ENCODE results near the gene DNAH10.

DNAH10 gene

DNA sequence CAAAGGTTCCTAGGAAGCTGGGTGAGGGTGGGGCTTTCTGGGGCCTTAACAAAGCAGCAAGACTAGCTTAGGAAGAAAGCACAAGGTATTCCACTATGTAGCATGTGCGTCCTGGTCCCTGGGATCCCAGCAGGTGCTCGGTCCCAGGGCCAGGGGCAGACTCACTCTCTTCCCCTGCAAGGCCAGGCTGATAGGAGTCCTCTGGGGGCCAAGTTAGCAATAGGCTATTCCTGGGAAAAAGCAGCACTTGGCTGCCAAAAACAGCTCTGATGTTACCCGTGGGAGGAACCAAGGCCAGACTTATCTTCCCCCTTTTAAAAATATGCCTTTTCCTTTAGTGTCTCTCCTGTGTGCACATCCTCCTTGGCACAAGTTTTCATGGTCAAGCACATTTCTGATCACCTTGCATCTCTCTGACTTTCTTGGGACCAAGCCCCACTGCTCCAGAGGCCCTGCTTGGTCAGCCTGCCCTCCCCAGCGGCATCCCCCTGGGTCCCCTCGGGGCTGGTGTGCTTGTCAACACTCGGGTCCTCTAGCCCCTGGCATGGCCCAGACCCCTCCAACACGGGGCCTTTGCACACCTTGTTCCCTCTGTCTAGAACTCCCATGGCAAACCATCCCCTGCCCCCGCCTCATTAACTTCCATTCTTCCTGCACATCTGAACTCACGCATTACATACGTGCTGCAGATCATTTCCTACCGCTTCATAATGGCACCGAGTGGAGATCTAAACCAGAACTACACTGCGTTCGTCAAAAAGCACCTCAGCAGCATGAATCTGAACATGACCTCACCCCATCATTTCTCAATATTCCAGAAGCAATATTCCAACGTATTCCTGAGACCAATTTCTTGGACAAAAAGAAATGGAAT lies 188.6 kb downstream of the DNAH10 start:
- no peaks in the 10 kb centered on the region for H3K36me3 ChIP-seq (ENCODE audit: insufficient read depth, insufficient read length, low read length)
- no peaks in the 10 kb centered on the region for H3K4me1 ChIP-seq (ENCODE audit: insufficient read depth, insufficient read length)
- H3K9me3 ChIP-seq (ENCODE audit: insufficient read depth, low read length), result no peaks in the 10 kb centered on the region
- H3K9ac ChIP-seq (ENCODE audit: insufficient read length, low read depth), result no peak overlapping the region
- no peak overlapping the region for H3K4me3 ChIP-seq (ENCODE audit: insufficient read length, low read depth)
- peaks cover 30% of the 10 kb centered on the region for H3K27me3 ChIP-seq (ENCODE audit: insufficient read depth, insufficient read length)
- DNase-seq (ENCODE audit: low read depth, low spot score), result no peak
- TF ChIP-seq SUZ12 (IDR thresholded peaks at IDR 0.05; ENCODE audit: extremely low read depth, insufficient read depth, insufficient read length), result no peak
- no peak for TF ChIP-seq ZNF274 (IDR thresholded peaks at IDR 0.05; ENCODE audit: low read depth, low read length)
- TF ChIP-seq YY1 (IDR thresholded peaks at IDR 0.05; ENCODE audit: insufficient read depth, insufficient read length), result no peak

DNA sequence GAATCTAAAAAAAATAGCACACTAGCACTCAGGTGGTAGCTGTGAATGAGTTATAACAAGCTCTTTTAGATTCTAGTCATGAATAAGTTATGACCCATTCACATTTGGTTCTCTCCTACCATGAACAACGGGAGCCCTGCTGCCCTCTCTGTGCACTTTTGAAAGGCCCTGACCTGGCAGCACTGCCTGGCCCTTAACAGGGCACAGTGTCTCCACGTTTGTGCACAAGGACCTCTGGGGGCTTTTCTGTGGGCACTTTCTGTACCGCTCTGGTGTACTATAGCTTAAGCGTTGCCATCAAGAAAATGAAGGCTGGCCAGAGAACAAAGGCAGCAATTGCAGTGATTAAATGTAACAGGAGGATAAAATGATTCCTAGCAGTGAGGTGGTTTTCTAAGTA lies 189.4 kb downstream of the DNAH10 start:
- no peaks in the 10 kb centered on the region for H3K36me3 ChIP-seq (ENCODE audit: insufficient read depth, insufficient read length, low read length)
- no peak overlapping the region for H3K9ac ChIP-seq (ENCODE audit: insufficient read length, low read depth)
- TF ChIP-seq ZNF274 (IDR thresholded peaks at IDR 0.05; ENCODE audit: low read depth, low read length) (no peak), YY1 (IDR thresholded peaks at IDR 0.05; ENCODE audit: insufficient read depth, insufficient read length) (no peak), SUZ12 (IDR thresholded peaks at IDR 0.05; ENCODE audit: extremely low read depth, insufficient read depth, insufficient read length) (no peak)
- no peak for DNase-seq (ENCODE audit: low read depth, low spot score)
- H3K9me3 ChIP-seq (ENCODE audit: insufficient read depth, low read length), result no peaks in the 10 kb centered on the region
- H3K27me3 ChIP-seq (ENCODE audit: insufficient read depth, insufficient read length), result peaks cover 31% of the 10 kb centered on the region
- H3K4me3 ChIP-seq (ENCODE audit: insufficient read length, low read depth), result no peak overlapping the region
- H3K4me1 ChIP-seq (ENCODE audit: insufficient read depth, insufficient read length), result no peaks in the 10 kb centered on the region

DNA sequence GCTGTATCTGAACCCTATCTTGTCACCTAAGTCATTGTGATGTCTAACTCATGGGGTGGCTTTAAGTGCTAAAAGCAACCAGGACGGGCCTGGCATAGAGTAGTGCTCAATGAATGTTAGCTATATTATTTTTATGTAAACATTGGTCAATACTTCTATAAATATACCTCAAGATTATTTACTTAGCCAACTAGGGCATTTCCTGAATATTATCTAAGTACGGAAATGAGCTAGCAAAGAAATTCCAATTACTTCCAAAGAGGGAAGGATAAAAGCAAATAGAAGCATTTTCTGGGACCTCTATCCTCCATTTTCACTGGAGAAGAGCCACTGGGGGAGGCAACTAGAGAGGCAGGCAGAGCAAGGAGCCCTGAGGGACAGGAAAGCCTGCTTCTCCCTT lies 189.9 kb downstream of the DNAH10 start:
- no peaks in the 10 kb centered on the region for H3K9me3 ChIP-seq (ENCODE audit: insufficient read depth, low read length)
- H3K9ac ChIP-seq (ENCODE audit: insufficient read length, low read depth), result no peak overlapping the region
- H3K36me3 ChIP-seq (ENCODE audit: insufficient read depth, insufficient read length, low read length), result no peaks in the 10 kb centered on the region
- peaks cover 31% of the 10 kb centered on the region for H3K27me3 ChIP-seq (ENCODE audit: insufficient read depth, insufficient read length)
- DNase-seq (ENCODE audit: low read depth, low spot score), result no peak
- TF ChIP-seq ZNF274 (IDR thresholded peaks at IDR 0.05; ENCODE audit: low read depth, low read length), result no peak
- no peak for TF ChIP-seq SUZ12 (IDR thresholded peaks at IDR 0.05; ENCODE audit: extremely low read depth, insufficient read depth, insufficient read length)
- no peak for TF ChIP-seq YY1 (IDR thresholded peaks at IDR 0.05; ENCODE audit: insufficient read depth, insufficient read length)
- H3K4me1 ChIP-seq (ENCODE audit: insufficient read depth, insufficient read length), result no peaks in the 10 kb centered on the region
- no peak overlapping the region for H3K4me3 ChIP-seq (ENCODE audit: insufficient read length, low read depth)

DNA sequence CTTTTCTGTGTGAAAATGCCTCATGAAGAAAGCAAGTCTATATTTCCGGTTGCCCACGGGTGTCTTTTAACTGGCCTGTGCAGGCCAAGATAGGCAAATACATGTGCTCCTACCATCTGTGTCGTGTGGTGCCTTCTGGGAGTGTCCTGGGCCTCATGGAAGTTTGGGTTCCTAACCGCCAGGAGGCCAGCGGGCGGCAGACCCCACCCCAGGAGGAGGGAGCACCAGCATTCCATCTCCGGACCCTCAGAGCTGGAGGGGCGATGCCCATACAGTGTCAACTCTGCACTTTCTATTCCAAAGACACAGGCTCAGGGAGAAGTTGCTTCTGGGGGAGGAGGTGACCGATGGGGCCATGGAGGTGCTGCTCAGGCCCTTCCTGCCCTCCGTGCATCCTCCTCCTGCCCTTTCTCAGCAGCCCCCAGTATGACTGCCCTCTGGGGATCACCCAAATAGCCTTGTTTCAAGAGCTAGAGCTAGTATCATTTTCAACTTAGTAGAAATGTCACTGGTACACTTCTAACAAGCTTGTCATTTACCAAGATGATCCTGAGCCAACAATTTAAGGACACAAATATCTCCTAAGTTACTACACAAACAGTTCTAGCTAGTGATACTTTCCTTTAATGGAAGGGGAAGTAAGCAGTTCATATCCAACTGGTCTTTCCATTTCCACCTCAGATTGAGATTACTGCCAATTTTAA lies 192.7 kb downstream of the DNAH10 start:
- TF ChIP-seq YY1 (IDR thresholded peaks at IDR 0.05; ENCODE audit: insufficient read depth, insufficient read length) (no peak), SUZ12 (IDR thresholded peaks at IDR 0.05; ENCODE audit: extremely low read depth, insufficient read depth, insufficient read length) (no peak), ZNF274 (IDR thresholded peaks at IDR 0.05; ENCODE audit: low read depth, low read length) (no peak)
- DNase-seq (ENCODE audit: low read depth, low spot score), result no peak
- Histone ChIP-seq H3K9ac (ENCODE audit: insufficient read length, low read depth) (no peak overlapping the region), H3K4me1 (ENCODE audit: insufficient read depth, insufficient read length) (peaks cover 3% of the 10 kb centered on the region), H3K9me3 (ENCODE audit: insufficient read depth, low read length) (no peaks in the 10 kb centered on the region), H3K36me3 (ENCODE audit: insufficient read depth, insufficient read length, low read length) (no peaks in the 10 kb centered on the region), H3K27me3 (ENCODE audit: insufficient read depth, insufficient read length) (peaks cover 44% of the 10 kb centered on the region), H3K4me3 (ENCODE audit: insufficient read length, low read depth) (no peak overlapping the region)

DNA sequence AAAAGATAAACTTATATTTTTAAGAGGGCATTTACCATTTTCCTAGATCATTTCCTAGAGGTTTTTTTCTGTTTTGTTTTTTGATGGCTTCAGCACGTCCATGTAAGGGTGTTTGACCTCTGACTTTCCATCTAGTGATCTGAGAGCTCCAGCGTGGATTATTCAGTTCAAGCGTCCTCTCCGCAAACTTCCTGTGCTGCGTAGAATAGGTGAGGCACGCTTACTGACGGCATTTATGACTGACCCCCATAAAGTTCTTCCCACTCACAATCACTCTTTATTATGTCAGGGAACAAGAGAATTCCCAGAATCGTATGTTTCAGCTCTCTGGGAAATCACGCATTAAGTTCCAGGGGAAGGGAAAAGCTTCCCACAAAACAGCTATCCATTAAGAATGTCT lies 194.1 kb downstream of the DNAH10 start:
- DNase-seq (ENCODE audit: low read depth, low spot score), result no peak
- TF ChIP-seq SUZ12 (IDR thresholded peaks at IDR 0.05; ENCODE audit: extremely low read depth, insufficient read depth, insufficient read length), result no peak
- TF ChIP-seq YY1 (IDR thresholded peaks at IDR 0.05; ENCODE audit: insufficient read depth, insufficient read length), result no peak
- TF ChIP-seq ZNF274 (IDR thresholded peaks at IDR 0.05; ENCODE audit: low read depth, low read length), result no peak
- Histone ChIP-seq H3K27me3 (ENCODE audit: insufficient read depth, insufficient read length) (peaks cover 52% of the 10 kb centered on the region), H3K36me3 (ENCODE audit: insufficient read depth, insufficient read length, low read length) (no peaks in the 10 kb centered on the region), H3K9me3 (ENCODE audit: insufficient read depth, low read length) (no peaks in the 10 kb centered on the region), H3K4me3 (ENCODE audit: insufficient read length, low read depth) (no peak overlapping the region), H3K4me1 (ENCODE audit: insufficient read depth, insufficient read length) (peaks cover 3% of the 10 kb centered on the region), H3K9ac (ENCODE audit: insufficient read length, low read depth) (no peak overlapping the region)

DNA sequence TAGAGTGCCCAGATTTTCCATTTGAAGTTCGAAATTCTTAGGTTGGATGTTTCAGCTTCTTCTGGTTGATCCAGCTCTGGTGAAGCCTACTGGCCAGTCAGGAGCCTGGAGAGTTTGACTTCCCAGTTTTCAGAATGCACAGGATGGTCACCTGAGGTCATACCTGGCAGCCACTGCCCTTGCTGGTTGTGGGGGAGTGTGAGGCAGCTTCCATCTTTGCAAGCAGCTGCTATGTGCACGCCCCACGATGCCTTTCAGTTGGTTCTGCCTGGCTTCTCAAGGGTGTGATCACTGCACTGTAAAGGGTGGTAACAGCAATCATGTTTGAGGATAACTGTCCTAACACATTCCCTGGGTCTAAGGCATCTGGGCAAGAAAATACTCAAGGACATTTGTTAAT lies 195.1 kb downstream of the DNAH10 start:
- no peaks in the 10 kb centered on the region for H3K36me3 ChIP-seq (ENCODE audit: insufficient read depth, insufficient read length, low read length)
- TF ChIP-seq ZNF274 (IDR thresholded peaks at IDR 0.05; ENCODE audit: low read depth, low read length) (no peak), SUZ12 (IDR thresholded peaks at IDR 0.05; ENCODE audit: extremely low read depth, insufficient read depth, insufficient read length) (no peak), YY1 (IDR thresholded peaks at IDR 0.05; ENCODE audit: insufficient read depth, insufficient read length) (no peak)
- peaks cover 3% of the 10 kb centered on the region for H3K4me1 ChIP-seq (ENCODE audit: insufficient read depth, insufficient read length)
- H3K27me3 ChIP-seq (ENCODE audit: insufficient read depth, insufficient read length), result peaks cover 59% of the 10 kb centered on the region
- H3K9ac ChIP-seq (ENCODE audit: insufficient read length, low read depth), result no peak overlapping the region
- no peak for DNase-seq (ENCODE audit: low read depth, low spot score)
- no peak overlapping the region for H3K4me3 ChIP-seq (ENCODE audit: insufficient read length, low read depth)
- no peaks in the 10 kb centered on the region for H3K9me3 ChIP-seq (ENCODE audit: insufficient read depth, low read length)

DNA sequence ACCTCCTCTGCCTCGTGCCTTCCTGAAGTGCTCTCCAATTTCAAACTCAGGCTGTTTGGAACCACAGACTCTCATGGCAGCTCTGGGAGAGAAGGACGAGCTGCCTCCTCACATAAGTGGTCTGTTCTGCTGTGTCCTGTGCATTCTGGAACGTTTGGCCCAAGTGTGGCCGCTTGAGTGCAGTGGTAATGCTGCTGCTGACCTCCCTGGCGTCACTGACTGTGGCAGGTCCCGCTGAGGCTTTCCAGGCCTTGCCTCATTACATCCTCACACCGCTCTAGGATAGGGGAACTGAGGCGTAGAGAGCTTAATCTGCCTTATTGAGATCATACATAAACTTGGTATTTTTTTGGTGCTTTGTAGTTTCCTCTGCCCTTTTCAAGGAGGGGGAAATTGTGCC lies 196.4 kb downstream of the DNAH10 start:
- H3K9ac ChIP-seq (ENCODE audit: insufficient read length, low read depth), result peak overlapping the region; percentile 11
- no peaks in the 10 kb centered on the region for H3K9me3 ChIP-seq (ENCODE audit: insufficient read depth, low read length)
- no peak overlapping the region for H3K4me3 ChIP-seq (ENCODE audit: insufficient read length, low read depth)
- peaks cover 3% of the 10 kb centered on the region for H3K4me1 ChIP-seq (ENCODE audit: insufficient read depth, insufficient read length)
- no peaks in the 10 kb centered on the region for H3K36me3 ChIP-seq (ENCODE audit: insufficient read depth, insufficient read length, low read length)
- TF ChIP-seq ZNF274 (IDR thresholded peaks at IDR 0.05; ENCODE audit: low read depth, low read length) (no peak), SUZ12 (IDR thresholded peaks at IDR 0.05; ENCODE audit: extremely low read depth, insufficient read depth, insufficient read length) (no peak), YY1 (IDR thresholded peaks at IDR 0.05; ENCODE audit: insufficient read depth, insufficient read length) (no peak)
- H3K27me3 ChIP-seq (ENCODE audit: insufficient read depth, insufficient read length), result peaks cover 72% of the 10 kb centered on the region
- no peak for DNase-seq (ENCODE audit: low read depth, low spot score)
